ENCODE measurements around the gene NCOA3.

NCOA3 gene

GRCh38 chr20:47703748-47704147 lies 202.1 kb downstream of the NCOA3 start:
- DNase-seq (ENCODE audit: insufficient read length) (no peak), FAIRE-seq (no peak)
- TF ChIP-seq TAF1 (IDR thresholded peaks at IDR 0.05; ENCODE audit: borderline replicate concordance, low read depth, low read length) (no peak), POLR2AphosphoS5 (IDR thresholded peaks at IDR 0.05; ENCODE audit: low read depth, low read length) (no peak), POLR2A (IDR thresholded peaks at IDR 0.05; ENCODE audit: low read depth, low read length) (no peak)

- FAIRE-seq (no peak), DNase-seq (ENCODE audit: insufficient read length) (no peak)
- no peak for TF ChIP-seq POLR2A (IDR thresholded peaks at IDR 0.05; ENCODE audit: low read depth, low read length)
- no peak for TF ChIP-seq POLR2AphosphoS5 (IDR thresholded peaks at IDR 0.05; ENCODE audit: low read depth, low read length)
- TF ChIP-seq TAF1 (IDR thresholded peaks at IDR 0.05; ENCODE audit: borderline replicate concordance, low read depth, low read length) = no peak
Measured at GRCh38 chr20:47704746-47705496, 203.2 kb downstream of the NCOA3 start.

GRCh38 chr20:47705497-47705856 lies 203.8 kb downstream of the NCOA3 start:
- FAIRE-seq (no peak), DNase-seq (ENCODE audit: insufficient read length) (no peak)
- no peak for TF ChIP-seq TAF1 (IDR thresholded peaks at IDR 0.05; ENCODE audit: borderline replicate concordance, low read depth, low read length)
- no peak for TF ChIP-seq POLR2A (IDR thresholded peaks at IDR 0.05; ENCODE audit: low read depth, low read length)
- TF ChIP-seq POLR2AphosphoS5 (IDR thresholded peaks at IDR 0.05; ENCODE audit: low read depth, low read length) = no peak

GRCh38 chr20:47706345-47706744 lies 204.7 kb downstream of the NCOA3 start:
- no peak for DNase-seq (ENCODE audit: insufficient read length)
- TF ChIP-seq POLR2A (IDR thresholded peaks at IDR 0.05; ENCODE audit: low read depth, low read length) (no peak), TAF1 (IDR thresholded peaks at IDR 0.05; ENCODE audit: borderline replicate concordance, low read depth, low read length) (no peak), POLR2AphosphoS5 (IDR thresholded peaks at IDR 0.05; ENCODE audit: low read depth, low read length) (no peak)
- FAIRE-seq = no peak
